H1 (cell line): Measurements from ENCODE around the gene SEC24B.

Experiments used
- CHD1 ChIP-seq: IDR thresholded peaks from 2 replicates; pipeline ENCODE4 v1.6.1; 2012; ENCODE audit warnings: low read depth, low read length, improper control_type of control experiment
- EP300 ChIP-seq, 2 experiments: IDR thresholded peaks; 1 replicate in 1 of 2; 2 replicates in 1 of 2; pipeline ENCODE4 v1.6.1; 2011 to 2012; ENCODE audit warnings: low read depth in 2 of 2, low read length in 2 of 2, mild to moderate bottlenecking in 2 of 2, borderline replicate concordance in 1 of 2, inconsistent platforms in 1 of 2, moderate library complexity in 1 of 2
- GABPA ChIP-seq: IDR thresholded peaks from 2 replicates; pipeline ENCODE4 v1.6.1; 2011; ENCODE audit warnings: mild to moderate bottlenecking, low read length, moderate library complexity, borderline replicate concordance; ENCODE audit not compliant: insufficient read depth
- KDM5A ChIP-seq: fragments of 200-600 bp; IDR thresholded peaks from 2 replicates; pipeline ENCODE4 v1.7.1; 2012; ENCODE audit warnings: mild to moderate bottlenecking, low read length, inconsistent platforms, mixed read lengths
- POLR2A ChIP-seq, 2 experiments: IDR thresholded peaks; 1 replicate in 1 of 2; 2 replicates in 1 of 2; pipeline ENCODE4 v1.6.1; 2011; ENCODE audit warnings: low read depth in 2 of 2, low read length in 2 of 2, mild to moderate bottlenecking in 2 of 2; ENCODE audit errors: control extremely low read depth in 1 of 2
- RFX5 ChIP-seq: IDR thresholded peaks from 2 replicates; pipeline ENCODE4 v1.6.1; 2011; ENCODE audit warnings: low read depth, low read length, improper control_type of control experiment, borderline replicate concordance
- SP2 ChIP-seq: IDR thresholded peaks from 2 replicates; pipeline ENCODE4 v1.6.1; 2012; ENCODE audit warnings: mild to moderate bottlenecking, low read length, inconsistent platforms
- TAF1 ChIP-seq: IDR thresholded peaks from 2 replicates; pipeline ENCODE4 v1.6.1; 2011; ENCODE audit warnings: mild to moderate bottlenecking, low read depth, low read length
- TEAD4 ChIP-seq: IDR thresholded peaks from 2 replicates; pipeline ENCODE4 v1.6.1; 2012; ENCODE audit warnings: low read depth, low read length, inconsistent platforms, mixed read lengths
- TF ChIP-seq, protein P1 (sequence below), 3 experiments: IDR thresholded peaks; 1 replicate in 2 of 3; 2 replicates in 1 of 3; pipeline versions ENCODE4 v1.5.1 to v1.6.1; 2011; ENCODE audit warnings: low read length in 3 of 3, mild to moderate bottlenecking in 3 of 3, inconsistent platforms in 2 of 3, low read depth in 1 of 3, moderate library complexity in 1 of 3; ENCODE audit not compliant: insufficient read depth in 1 of 3; ENCODE audit errors: control extremely low read depth in 1 of 3
- TF ChIP-seq, protein P2 (sequence below): IDR thresholded peaks from 2 replicates; pipeline ENCODE4 v1.6.1; 2011; ENCODE audit warnings: low read length, improper control_type of control experiment

DNA sequence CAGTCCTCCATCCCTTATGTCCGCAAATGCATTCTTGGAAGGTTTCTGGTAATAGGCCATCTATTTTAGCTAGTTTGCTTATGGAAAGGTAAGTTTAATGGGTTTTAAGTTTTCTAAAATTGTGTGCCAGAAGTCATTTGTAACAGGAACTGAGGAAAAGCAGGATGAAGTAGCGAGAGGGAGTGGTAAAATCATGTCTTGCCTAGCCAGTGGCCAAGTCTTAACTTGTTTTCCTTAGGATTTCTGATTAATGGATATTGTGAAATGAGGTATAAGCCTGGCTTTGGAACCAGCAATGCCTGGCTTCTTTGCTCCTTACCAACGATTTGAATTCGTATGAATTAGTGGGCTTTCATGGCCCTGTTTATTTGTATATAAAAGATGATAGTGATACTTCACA lies 7.3 kb downstream of the SEC24B start:
- no peak for TF ChIP-seq SP2
- TF ChIP-seq, protein P1, sequence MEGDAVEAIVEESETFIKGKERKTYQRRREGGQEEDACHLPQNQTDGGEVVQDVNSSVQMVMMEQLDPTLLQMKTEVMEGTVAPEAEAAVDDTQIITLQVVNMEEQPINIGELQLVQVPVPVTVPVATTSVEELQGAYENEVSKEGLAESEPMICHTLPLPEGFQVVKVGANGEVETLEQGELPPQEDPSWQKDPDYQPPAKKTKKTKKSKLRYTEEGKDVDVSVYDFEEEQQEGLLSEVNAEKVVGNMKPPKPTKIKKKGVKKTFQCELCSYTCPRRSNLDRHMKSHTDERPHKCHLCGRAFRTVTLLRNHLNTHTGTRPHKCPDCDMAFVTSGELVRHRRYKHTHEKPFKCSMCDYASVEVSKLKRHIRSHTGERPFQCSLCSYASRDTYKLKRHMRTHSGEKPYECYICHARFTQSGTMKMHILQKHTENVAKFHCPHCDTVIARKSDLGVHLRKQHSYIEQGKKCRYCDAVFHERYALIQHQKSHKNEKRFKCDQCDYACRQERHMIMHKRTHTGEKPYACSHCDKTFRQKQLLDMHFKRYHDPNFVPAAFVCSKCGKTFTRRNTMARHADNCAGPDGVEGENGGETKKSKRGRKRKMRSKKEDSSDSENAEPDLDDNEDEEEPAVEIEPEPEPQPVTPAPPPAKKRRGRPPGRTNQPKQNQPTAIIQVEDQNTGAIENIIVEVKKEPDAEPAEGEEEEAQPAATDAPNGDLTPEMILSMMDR (IDR thresholded peaks at IDR 0.05; ENCODE audit: control extremely low read depth in 1 of 3, insufficient read depth in 1 of 3, low read depth in 1 of 3, low read length in 3 of 3) = no peak
- no peak for TF ChIP-seq RFX5
- TF ChIP-seq CHD1 = no peak
- TF ChIP-seq EP300 (IDR thresholded peaks at IDR 0.05; ENCODE audit: borderline replicate concordance in 1 of 2, low read depth in 2 of 2, low read length in 2 of 2) = no peak
- TF ChIP-seq GABPA = no peak
- TF ChIP-seq, protein P2, sequence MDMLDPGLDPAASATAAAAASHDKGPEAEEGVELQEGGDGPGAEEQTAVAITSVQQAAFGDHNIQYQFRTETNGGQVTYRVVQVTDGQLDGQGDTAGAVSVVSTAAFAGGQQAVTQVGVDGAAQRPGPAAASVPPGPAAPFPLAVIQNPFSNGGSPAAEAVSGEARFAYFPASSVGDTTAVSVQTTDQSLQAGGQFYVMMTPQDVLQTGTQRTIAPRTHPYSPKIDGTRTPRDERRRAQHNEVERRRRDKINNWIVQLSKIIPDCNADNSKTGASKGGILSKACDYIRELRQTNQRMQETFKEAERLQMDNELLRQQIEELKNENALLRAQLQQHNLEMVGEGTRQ = no peak
- no peak for TF ChIP-seq TEAD4
- no peak for TF ChIP-seq POLR2A (IDR thresholded peaks at IDR 0.05; ENCODE audit: control extremely low read depth in 1 of 2, low read depth in 2 of 2, low read length in 2 of 2)
- no peak for TF ChIP-seq KDM5A
- no peak for TF ChIP-seq TAF1
